NCI-H2196 treated with DMSO at 0.1 percent for 48 hours (cell line): ENCODE results near the gene CFAP54.
"Not testable (repeated sequence)": the region's sequence is repeated elsewhere in the genome, so short reads cannot be mapped to it uniquely, and the experiment has no call there.

ENCODE experiments used
- DNase-seq: peaks from one replicate; lab custom pipeline; 2025; ENCODE audit not compliant: unreplicated experiment; lab: John Stamatoyannopoulos, UW

CFAP54 gene

GRCh38 chr12:96472384-96472783 lies 17.0 kb upstream of the CFAP54 start:
- no peak for DNase-seq

GRCh38 chr12:96473394-96474093 lies 15.8 kb upstream of the CFAP54 start:
- DNase-seq = no peak

- DNase-seq = no peak
Observed at GRCh38 chr12:96474206-96474605, 15.2 kb upstream of the CFAP54 start.

- no peak for DNase-seq
Observed at GRCh38 chr12:96478011-96478410, 11.4 kb upstream of the CFAP54 start.

- DNase-seq = no peak
Observed at GRCh38 chr12:96482086-96482485, 7.3 kb upstream of the CFAP54 start.

- no peak for DNase-seq
Observed at GRCh38 chr12:96483116-96483515, 6.3 kb upstream of the CFAP54 start.

GRCh38 chr12:96486751-96487613 lies 2.4 kb upstream of the CFAP54 start:
- DNase-seq = no peak

- DNase-seq = no peak
Observed at GRCh38 chr12:96487634-96488033, 1.7 kb upstream of the CFAP54 start.

- DNase-seq = no peak
Observed at GRCh38 chr12:96493106-96493505, 3.7 kb downstream of the CFAP54 start.

- not testable (repeated sequence) for DNase-seq
Observed at GRCh38 chr12:96494154-96494553, 4.8 kb downstream of the CFAP54 start.

- no peak for DNase-seq
Observed at GRCh38 chr12:96495155-96495554, 5.8 kb downstream of the CFAP54 start.

- no peak for DNase-seq
Observed at GRCh38 chr12:96495841-96496545, 6.6 kb downstream of the CFAP54 start.

- no peak for DNase-seq
Observed at GRCh38 chr12:96496944-96497343, 7.6 kb downstream of the CFAP54 start.

- no peak for DNase-seq
Observed at GRCh38 chr12:96497855-96498254, 8.5 kb downstream of the CFAP54 start.

- DNase-seq = no peak
Observed at GRCh38 chr12:96500693-96501092, 11.3 kb downstream of the CFAP54 start.

- no peak for DNase-seq
Observed at GRCh38 chr12:96501133-96501761, 11.9 kb downstream of the CFAP54 start.

GRCh38 chr12:96501908-96502307 lies 12.5 kb downstream of the CFAP54 start:
- no peak for DNase-seq

- DNase-seq = no peak
Observed at GRCh38 chr12:96502477-96502876, 13.1 kb downstream of the CFAP54 start.

GRCh38 chr12:96502949-96503532 lies 13.7 kb downstream of the CFAP54 start:
- no peak for DNase-seq

GRCh38 chr12:96503976-96504375 lies 14.6 kb downstream of the CFAP54 start:
- DNase-seq = no peak

GRCh38 chr12:96506776-96507175 lies 17.4 kb downstream of the CFAP54 start:
- DNase-seq = no peak
